Ascending aorta (tissue), 2 donors: Measurements from ENCODE around the gene SPRED2. TPM values are rescaled to one million over a fixed set of nuclear protein-coding genes. Genes with fewer than 3 reads are reported as not detected.

ENCODE experiments used
- DNase-seq, 2 donors: peaks; one replicate each; pipeline ENCODE4 v3.0.0-alpha.2; 2019; ENCODE audit warnings: low spot score in 2 of 2
- H3K27ac ChIP-seq, 2 donors: fragments of 200-600 bp; sonication (generic); one replicate each; pipeline ENCODE4 v1.5.1; 2016 to 2017; ENCODE audit warnings: mild to moderate bottlenecking in 1 of 2
- H3K27me3 ChIP-seq: fragments of 200-600 bp; sonication (generic); one replicate; pipeline ENCODE4 v1.5.1; 2017
- H3K36me3 ChIP-seq, 2 donors: fragments of 200-600 bp; sonication (generic); one replicate each; pipeline ENCODE4 v1.5.1; 2016
- H3K4me1 ChIP-seq, 2 donors: fragments of 200-600 bp; sonication (generic); one replicate each; pipeline ENCODE4 v1.5.1; 2016 to 2017; ENCODE audit warnings: mild to moderate bottlenecking in 1 of 2
- H3K4me3 ChIP-seq, 2 donors: fragments of 200-600 bp; sonication (generic); one replicate each; pipeline ENCODE4 v1.5.1; 2016 to 2017; ENCODE audit warnings: mild to moderate bottlenecking in 1 of 2
- H3K9me3 ChIP-seq, 2 donors: fragments of 200-600 bp; sonication (generic); one replicate each; pipeline ENCODE4 v1.5.1; 2016
- CTCF ChIP-seq, 3 experiments: fragments of 200-600 bp in 2 of 3; fragments of 450-650 bp in 1 of 3; sonication (generic) in 2 of 3; IDR thresholded peaks; one replicate each; pipeline ENCODE4 v1.5.1; 2016 to 2019; ENCODE audit warnings: antibody characterized with exemption in 3 of 3, mild to moderate bottlenecking in 1 of 3, moderate library complexity in 1 of 3
- intact Hi-C: fragments of 100-400 bp; cut with DNase I; formaldehyde crosslinking; loops from one replicate; pipeline ENCODE4 v1.15.1; 2023
- total RNA-seq: library from RNA; depleted of rRNA; stranded (reverse); fragments of >200 nt; gene quantifications from one replicate; pipeline ENCODE4 v1.1.0, GENCODE V29; 2016

The SPRED2 gene
- total RNA-seq, 1 donor from 2014 or later: 18.5 TPM

DNA sequence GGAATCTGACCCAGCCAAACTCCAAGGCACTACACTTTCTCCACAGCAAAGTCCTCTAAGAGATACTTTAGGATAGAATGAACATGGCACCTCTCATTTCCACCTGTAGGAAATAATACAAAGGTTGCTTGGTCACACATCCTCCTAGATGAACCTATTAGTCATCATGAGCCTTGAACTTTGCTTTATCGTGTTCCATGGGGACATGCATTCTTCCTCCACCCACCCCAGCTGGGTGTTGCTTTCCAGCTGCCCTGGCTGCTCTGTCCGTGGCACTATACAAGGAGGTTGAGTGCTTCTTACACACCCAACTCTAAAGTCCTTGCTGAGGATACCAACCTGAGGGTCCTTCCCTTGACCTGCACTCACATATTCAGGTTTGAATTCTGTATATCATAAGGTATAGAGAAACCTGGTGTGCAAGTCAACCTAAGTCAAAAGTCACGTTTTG lies 52.7 kb downstream of the SPRED2 start:
- no peak for TF ChIP-seq CTCF (IDR thresholded peaks at IDR 0.05)
- intact Hi-C loops: loop anchor here (5.0 kb wide), 1 partner anchor 53 kb away; the partner anchor contains the start of gene SPRED2
- no peak for DNase-seq
- Histone ChIP-seq H3K27me3 (no peaks in the 10 kb centered on the region), H3K27ac (no peak overlapping the region), H3K4me1 (peaks cover 11 to 33% of the 10 kb centered on the region in 2 donors), H3K36me3 (no peaks in the 10 kb centered on the region), H3K9me3 (no peaks in the 10 kb centered on the region), H3K4me3 (no peak overlapping the region)

GRCh38 chr2:65379223-65379622 lies 53.2 kb downstream of the SPRED2 start:
- Histone ChIP-seq H3K27ac (no peak overlapping the region), H3K36me3 (no peaks in the 10 kb centered on the region), H3K9me3 (no peaks in the 10 kb centered on the region), H3K27me3 (no peaks in the 10 kb centered on the region), H3K4me1 (peaks cover 11 to 33% of the 10 kb centered on the region in 2 donors), H3K4me3 (no peak overlapping the region)
- intact Hi-C loops: no loop called here
- no peak for DNase-seq
- no peak for TF ChIP-seq CTCF (IDR thresholded peaks at IDR 0.05)

GRCh38 chr2:65378290-65378689 lies 54.1 kb downstream of the SPRED2 start:
- no peaks in the 10 kb centered on the region for H3K9me3 ChIP-seq
- intact Hi-C loops: no loop called here
- DNase-seq: no peak
- no peaks in the 10 kb centered on the region for H3K27me3 ChIP-seq
- no peak overlapping the region for H3K27ac ChIP-seq
- H3K4me1 ChIP-seq: peaks cover 7 to 25% of the 10 kb centered on the region in 2 donors
- no peak for TF ChIP-seq CTCF (IDR thresholded peaks at IDR 0.05)
- H3K36me3 ChIP-seq: no peaks in the 10 kb centered on the region
- H3K4me3 ChIP-seq: no peak overlapping the region

DNA sequence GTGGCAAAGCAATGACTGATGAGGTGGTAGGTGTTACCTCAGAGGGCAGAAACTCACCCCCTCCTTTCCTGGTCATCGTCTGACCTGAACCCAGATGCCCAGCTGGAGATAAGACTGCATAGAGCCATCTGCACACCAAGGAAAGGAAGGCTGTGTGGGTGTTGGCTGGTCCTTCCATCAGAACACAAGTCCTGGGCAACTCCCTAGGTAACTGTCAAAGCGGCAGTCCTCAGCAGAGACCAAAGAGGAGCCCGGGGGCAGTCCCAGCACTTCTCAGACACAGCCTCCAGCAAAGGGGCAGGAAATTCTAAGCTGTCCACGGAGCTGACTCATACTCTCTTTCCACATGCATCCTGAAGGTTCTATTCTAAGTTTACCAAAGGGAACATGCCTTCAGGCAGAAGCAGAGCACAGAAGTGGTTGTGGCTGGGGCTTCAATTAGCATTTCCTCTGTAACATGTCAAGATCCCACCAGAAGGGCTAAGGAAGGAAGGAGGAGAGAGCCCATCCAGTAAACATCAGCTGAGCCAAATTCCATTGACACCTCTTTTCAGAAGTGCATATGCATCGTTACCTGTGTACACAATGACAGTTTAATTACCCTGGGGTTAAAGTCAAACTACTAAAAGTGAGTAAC lies 54.7 kb downstream of the SPRED2 start:
- intact Hi-C loops: no loop called here
- H3K4me3 ChIP-seq: no peak overlapping the region
- H3K9me3 ChIP-seq: no peaks in the 10 kb centered on the region
- H3K4me1 ChIP-seq: peaks cover under 1 to 25% of the 10 kb centered on the region in 2 donors
- H3K36me3 ChIP-seq: no peaks in the 10 kb centered on the region
- no peaks in the 10 kb centered on the region for H3K27me3 ChIP-seq
- DNase-seq: no peak
- H3K27ac ChIP-seq: no peak overlapping the region
- no peak for TF ChIP-seq CTCF (IDR thresholded peaks at IDR 0.05)

DNA sequence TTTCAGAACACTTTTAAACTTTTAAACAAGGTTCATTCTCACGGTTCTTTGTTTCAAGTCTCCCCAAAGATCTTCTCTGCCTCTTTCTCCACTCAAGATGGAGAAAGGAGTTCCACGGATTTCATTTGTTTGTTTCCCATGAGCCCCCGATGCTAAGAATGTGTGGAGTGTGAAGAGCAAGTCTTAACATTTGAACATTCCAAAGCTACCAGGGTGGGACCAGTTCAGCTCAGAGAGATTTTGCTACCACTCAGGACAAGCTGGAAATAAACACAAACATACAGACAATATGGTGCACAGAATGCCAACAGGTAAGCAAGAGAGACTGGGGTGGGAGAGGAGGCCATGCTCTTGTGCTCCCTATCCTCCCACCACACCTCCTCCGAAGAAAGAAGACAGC lies 56.7 kb downstream of the SPRED2 start:
- Histone ChIP-seq H3K4me1 (peaks cover 0 to 18% of the 10 kb centered on the region in 2 donors), H3K4me3 (no peak overlapping the region), H3K27me3 (no peaks in the 10 kb centered on the region), H3K36me3 (no peaks in the 10 kb centered on the region), H3K27ac (no peak overlapping the region), H3K9me3 (no peaks in the 10 kb centered on the region)
- intact Hi-C loops: no loop called here
- TF ChIP-seq CTCF (IDR thresholded peaks at IDR 0.05): no peak
- no peak for DNase-seq
